ENCODE results near the gene KL. TPM values are rescaled to one million over a fixed set of nuclear protein-coding genes. Genes with fewer than 3 reads are reported as not detected.

Gene KL
- total and polyA plus RNA-seq, 2 of the 8 experiments (the other 6 are each of a cell fraction or from before 2014, with no cell fraction given), result 0.02 TPM; not detected in 1

- no peaks in the 10 kb centered on the region for H3K23me2 ChIP-seq (ENCODE audit: low read depth, low read length)
- no peak overlapping the region for H3K14ac ChIP-seq (ENCODE audit: insufficient read length)
- no peak overlapping the region for H3K4me3 ChIP-seq (ENCODE audit: extremely low read depth in 1 of 4, insufficient read depth in 2 of 4, low read depth in 3 of 4, low read length in 4 of 4)
- H3K9ac ChIP-seq (replicated peaks in 1 of 4; ENCODE audit: extremely low read depth in 1 of 4, low read depth in 3 of 4, low read length in 3 of 4), result no peak overlapping the region
- H3K79me1 ChIP-seq (ENCODE audit: low read depth, low read length), result no peaks in the 10 kb centered on the region
- no peak overlapping the region for H2BK12ac ChIP-seq (ENCODE audit: low read depth, low read length)
- H3K4me1 ChIP-seq (replicated peaks in 1 of 4; ENCODE audit: control insufficient read depth in 3 of 4, insufficient read depth in 4 of 4, low read length in 3 of 4), result peaks cover 0 to 4% (median 3%) of the 10 kb centered on the region in 4 experiments; a peak in 4 of 7 replicates
- no peak for FAIRE-seq
- H4K5ac ChIP-seq (ENCODE audit: insufficient read length, low read depth, low read length), result no peak overlapping the region
- no peak for DNase-seq (ENCODE audit: low read depth in 1 of 2, low spot score in 2 of 2)
- no peak overlapping the region for H2BK15ac ChIP-seq (ENCODE audit: low read length)
- H4K91ac ChIP-seq (replicated peaks; ENCODE audit: insufficient read length, low read length), result no peak overlapping the region
- H3K4ac ChIP-seq (replicated peaks; ENCODE audit: insufficient read length, low read depth, low read length), result no peak overlapping the region
- no peaks in the 10 kb centered on the region for H3K9me3 ChIP-seq (ENCODE audit: insufficient read depth in 2 of 2, low read depth in 1 of 2, low read length in 1 of 2)
- no peak overlapping the region for H2AK5ac ChIP-seq (ENCODE audit: low read depth, low read length)
- no peak overlapping the region for H3K4me2 ChIP-seq (ENCODE audit: insufficient read depth in 1 of 2, low read depth in 2 of 2, low read length in 2 of 2)
- H2BK5ac ChIP-seq (ENCODE audit: low read depth, low read length), result no peak overlapping the region
- H3K27ac ChIP-seq (ENCODE audit: low read depth, low read length), result no peak overlapping the region
- WGBS, 2 experiments (ENCODE audit: extremely low coverage in 1 of 2, insufficient coverage in 1 of 2, insufficient read length in 1 of 2, insufficient replicate concordance in 2 of 2, low coverage in 1 of 2, low lambda C conversion rate in 2 of 2, missing lambda C conversion rate in 1 of 2), result 100% methylated on average over 2 of the region's 2 CpGs; no CpG with 5 or more reads in 1 of the 2 experiments
- H3K27me3 ChIP-seq (replicated peaks in 1 of 4; ENCODE audit: control insufficient read depth in 3 of 4, extremely low read depth in 1 of 4, insufficient read depth in 3 of 4, low read length in 3 of 4), result no peaks in the 10 kb centered on the region
- POLR2A ChIA-PET (ENCODE audit: partially characterized antibody), result no interaction called here
- H2AFZ ChIP-seq (ENCODE audit: low read length), result no peak overlapping the region
- H3K79me2 ChIP-seq (ENCODE audit: control insufficient read depth in 1 of 2, insufficient read depth in 2 of 2, low read length in 2 of 2), result no peaks in the 10 kb centered on the region
- H3K18ac ChIP-seq (ENCODE audit: extremely low read depth, low read length), result no peak overlapping the region
- no peak overlapping the region for H2BK20ac ChIP-seq (ENCODE audit: low read length)
- H3K23ac ChIP-seq (ENCODE audit: insufficient read length), result no peak overlapping the region
- CTCF ChIA-PET (ENCODE audit: partially characterized antibody), result interaction anchor here (1.3 kb wide), 1 partner anchor 12 kb away, joined by 4 read pairs; no protein-coding TSS in a partner anchor
- H3K36me3 ChIP-seq (ENCODE audit: control insufficient read depth in 2 of 4, insufficient read depth in 4 of 4, low read length in 3 of 4), result no peaks in the 10 kb centered on the region
- no peak overlapping the region for H4K8ac ChIP-seq (ENCODE audit: extremely low read depth, insufficient read depth, low read length)
- H4K20me1 ChIP-seq (replicated peaks in 1 of 2; ENCODE audit: control insufficient read depth in 1 of 2, insufficient read depth in 2 of 2, low read length in 2 of 2), result no peaks in the 10 kb centered on the region
- no peak overlapping the region for H3K56ac ChIP-seq (replicated peaks; ENCODE audit: insufficient read length, low read depth, low read length)
- H2BK120ac ChIP-seq (replicated peaks; ENCODE audit: low read depth, low read length), result no peak overlapping the region
- TF ChIP-seq EGR1 (IDR thresholded peaks at IDR 0.05; ENCODE audit: borderline replicate concordance, low read depth, low read length), result no peak
- no peak for TF ChIP-seq SP2 (IDR thresholded peaks at IDR 0.05; ENCODE audit: low read length)
- TF ChIP-seq HDAC6 (IDR thresholded peaks at IDR 0.05; ENCODE audit: low read depth, low read length), result no peak
- TF ChIP-seq SIRT6 (IDR thresholded peaks at IDR 0.05; ENCODE audit: low read length), result no peak
- TF ChIP-seq USF2 (IDR thresholded peaks at IDR 0.05; ENCODE audit: low read length), result no peak
- no peak for TF ChIP-seq KDM4A (IDR thresholded peaks at IDR 0.05; ENCODE audit: low read depth, low read length, severe bottlenecking)
- no peak for TF ChIP-seq YY1 (IDR thresholded peaks at IDR 0.05; ENCODE audit: low read depth, low read length)
- TF ChIP-seq TAF7 (optimal IDR thresholded peaks at IDR 0.05; ENCODE audit: borderline replicate concordance, low read depth, low read length), result no peak
- TF ChIP-seq TEAD4 (IDR thresholded peaks at IDR 0.05; ENCODE audit: low read depth, low read length), result no peak
- TF ChIP-seq POLR2AphosphoS5 (IDR thresholded peaks at IDR 0.05; ENCODE audit: low read depth, low read length), result no peak
- no peak for TF ChIP-seq SP1 (IDR thresholded peaks at IDR 0.05; ENCODE audit: low read depth, low read length)
- no peak for TF ChIP-seq ZNF274 (IDR thresholded peaks at IDR 0.05; ENCODE audit: borderline replicate concordance, extremely low read depth, low read length)
- TF ChIP-seq HDAC2 (IDR thresholded peaks at IDR 0.05; ENCODE audit: borderline replicate concordance in 1 of 2, low read depth in 2 of 2, low read length in 2 of 2), result no peak
Observed at GRCh38 chr13:33096886-33097605, 80.8 kb downstream of the KL start.
